Measurements from ENCODE around the gene FGFBP3.
"Not testable (repeated sequence)": the region's sequence is repeated elsewhere in the genome, so short reads cannot be mapped to it uniquely, and the experiment has no call there.

FGFBP3 gene

DNA sequence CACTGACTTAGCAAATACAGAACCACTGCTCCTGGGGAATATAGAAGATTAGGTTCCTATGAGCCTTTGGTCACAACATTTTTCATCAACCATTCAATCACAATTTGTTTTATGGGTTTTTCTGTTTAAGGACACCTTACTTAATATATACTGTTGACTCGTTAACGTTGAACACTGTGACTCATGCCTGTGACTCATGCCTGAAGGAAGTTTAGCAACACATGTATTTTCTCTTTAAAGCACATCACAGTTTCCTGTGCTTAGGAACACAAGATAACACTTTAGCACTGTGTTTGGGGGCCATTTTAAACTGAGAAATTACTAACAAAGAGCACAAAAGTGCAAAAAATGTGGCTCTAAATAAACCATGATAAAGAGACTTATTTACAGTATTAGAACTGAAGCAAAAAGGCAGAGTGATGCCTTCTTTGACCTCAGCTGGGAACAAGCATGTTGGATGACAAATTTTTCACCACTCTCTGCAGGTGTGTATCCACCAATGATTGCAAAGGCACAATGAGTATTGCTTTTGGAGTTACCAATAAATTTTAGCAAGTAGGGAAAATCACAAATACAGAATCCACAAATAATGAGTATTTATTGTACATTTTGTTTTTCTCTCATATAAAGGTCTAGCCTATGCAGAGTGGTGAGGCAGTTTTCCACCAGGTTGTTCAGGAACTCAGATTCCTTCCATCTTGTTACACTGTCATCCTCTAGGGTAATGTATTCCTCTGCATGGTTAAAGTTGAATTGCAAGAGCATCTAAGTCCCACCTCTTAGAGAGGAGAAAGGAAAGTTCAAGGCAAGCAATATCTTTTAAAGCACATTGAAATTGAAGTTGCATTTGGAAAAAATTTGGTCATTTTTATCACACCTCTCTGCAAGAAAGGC is 7.3 kb downstream of the FGFBP3 start:
- no peak for DNase-seq (ENCODE audit: low read depth)

DNA sequence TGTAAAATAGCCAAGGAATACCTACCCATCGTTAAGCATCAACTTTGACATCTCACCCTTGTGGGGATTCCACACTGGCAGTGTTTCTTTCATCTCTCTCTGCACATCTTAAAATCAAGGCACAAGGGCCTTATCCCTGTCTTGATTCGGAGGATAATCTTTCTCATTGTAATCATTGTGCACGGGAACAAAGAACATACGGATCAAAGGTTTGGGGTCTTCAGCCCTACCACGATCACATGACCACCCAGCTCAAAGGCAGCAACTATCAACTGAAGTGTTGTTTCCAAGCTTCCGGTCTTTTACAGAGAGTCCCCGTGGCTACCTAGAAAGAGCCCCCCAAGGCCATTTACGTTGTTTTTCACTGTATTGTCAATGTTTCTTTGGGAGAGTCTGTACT is 11.9 kb downstream of the FGFBP3 start:
- DNase-seq (ENCODE audit: low read depth), result no peak

DNA sequence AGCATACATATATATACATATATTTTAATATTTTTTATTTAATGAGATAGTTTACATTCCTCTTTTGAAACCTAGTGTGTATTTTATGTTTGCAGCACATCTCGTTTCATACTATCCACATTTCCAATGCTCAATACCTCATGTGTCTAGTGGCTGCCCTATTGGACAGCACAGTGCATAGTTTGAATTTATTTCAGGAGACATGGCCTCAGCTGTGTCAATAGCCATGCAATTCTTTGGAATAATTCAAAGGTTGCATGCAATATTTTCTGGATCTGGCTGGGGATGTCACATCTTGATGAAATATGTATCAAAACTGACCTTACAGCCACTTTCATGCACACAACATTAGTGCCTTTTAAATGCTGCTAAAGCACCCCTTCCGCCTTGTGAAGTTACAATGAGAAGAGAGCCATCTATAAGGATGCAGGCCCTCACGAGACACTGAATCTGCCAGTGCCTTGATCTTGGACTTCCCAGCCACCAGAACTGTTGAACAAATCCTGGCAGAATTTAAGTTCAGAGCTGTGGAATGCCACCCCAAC is 13.0 kb downstream of the FGFBP3 start:
- no peak for DNase-seq (ENCODE audit: low read depth)

DNA sequence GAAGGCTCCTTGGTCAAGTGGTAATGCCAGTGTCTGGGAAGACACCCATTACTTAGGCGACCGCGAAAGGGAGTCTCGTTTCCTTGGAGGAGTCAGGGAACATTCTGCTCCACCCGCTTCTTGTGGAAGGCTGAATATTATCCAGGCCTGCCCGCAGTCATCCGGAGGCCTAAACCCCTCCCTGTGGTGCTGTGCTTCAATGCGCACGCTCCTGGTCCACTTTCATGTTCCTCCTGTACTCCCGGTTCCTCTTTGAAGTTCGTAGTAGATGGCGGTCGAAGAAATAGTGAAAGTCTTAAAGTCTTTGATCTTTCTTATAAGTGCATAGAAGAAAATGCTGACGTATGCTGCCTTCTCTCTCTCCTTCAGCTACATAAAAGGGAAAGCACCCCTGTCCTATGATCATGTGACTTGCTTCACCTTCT is 15.0 kb downstream of the FGFBP3 start:
- DNase-seq (ENCODE audit: low read depth), result not testable (repeated sequence)

DNA sequence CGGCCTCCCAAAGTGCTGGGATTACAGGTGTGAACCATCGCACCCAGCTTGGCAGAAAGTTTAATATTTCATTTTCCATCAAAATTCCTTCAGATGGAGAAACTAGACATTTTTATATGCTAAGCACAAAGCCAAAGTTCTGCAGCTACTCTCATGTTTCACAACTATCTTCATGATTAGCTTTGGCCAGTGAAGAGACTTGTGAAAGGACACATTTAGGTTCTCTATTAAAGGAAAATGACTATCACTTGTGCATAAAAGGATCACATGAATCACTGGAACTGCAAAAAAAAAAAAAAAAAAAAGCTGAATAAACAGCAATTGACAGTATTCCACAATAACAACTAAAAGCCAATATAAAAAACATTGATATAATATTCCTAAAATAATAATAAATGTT is 16.2 kb downstream of the FGFBP3 start:
- DNase-seq (ENCODE audit: low read depth), result no peak

DNA sequence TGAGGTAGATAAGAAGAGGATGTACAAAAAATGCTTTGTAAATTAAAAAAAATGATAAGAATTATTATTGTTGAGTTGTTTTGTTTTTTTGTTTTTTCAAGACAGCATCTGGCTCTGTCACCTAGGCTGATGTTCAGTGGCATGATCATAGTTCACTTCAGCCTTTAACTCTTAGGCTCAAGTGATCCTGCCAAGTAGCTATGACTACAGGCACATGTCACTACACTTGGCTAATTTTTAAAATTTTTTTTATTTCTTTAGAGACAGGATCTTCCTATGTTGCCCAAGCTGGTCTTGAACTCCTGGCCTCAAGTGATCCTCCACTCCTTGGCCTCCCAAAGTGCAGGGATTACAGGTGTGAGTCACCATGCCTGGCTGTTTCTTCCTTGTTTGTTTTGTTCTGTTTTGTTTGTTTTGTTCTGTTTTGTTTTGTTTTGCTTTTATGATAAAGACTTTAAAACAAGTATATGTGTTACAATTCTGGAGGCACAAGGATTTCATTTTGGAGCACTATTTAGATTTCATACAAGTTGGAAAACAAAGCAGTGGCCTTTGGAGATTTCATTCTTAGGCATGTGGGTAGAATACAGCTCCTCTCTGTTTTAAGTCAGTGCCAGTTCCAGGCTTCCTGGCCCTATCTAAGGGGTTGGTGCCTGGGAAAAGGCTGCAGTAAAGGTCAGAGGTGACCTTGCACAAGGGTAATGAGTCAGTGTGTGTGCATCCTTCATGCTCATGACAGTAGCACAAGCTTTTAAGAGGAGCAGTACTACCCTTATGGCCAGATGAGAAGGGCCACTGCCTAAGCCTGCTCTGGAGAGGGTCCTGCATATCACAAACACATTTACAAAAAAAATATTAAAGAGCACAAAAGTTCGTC is 17.9 kb downstream of the FGFBP3 start:
- no peak for DNase-seq (ENCODE audit: low read depth)

DNA sequence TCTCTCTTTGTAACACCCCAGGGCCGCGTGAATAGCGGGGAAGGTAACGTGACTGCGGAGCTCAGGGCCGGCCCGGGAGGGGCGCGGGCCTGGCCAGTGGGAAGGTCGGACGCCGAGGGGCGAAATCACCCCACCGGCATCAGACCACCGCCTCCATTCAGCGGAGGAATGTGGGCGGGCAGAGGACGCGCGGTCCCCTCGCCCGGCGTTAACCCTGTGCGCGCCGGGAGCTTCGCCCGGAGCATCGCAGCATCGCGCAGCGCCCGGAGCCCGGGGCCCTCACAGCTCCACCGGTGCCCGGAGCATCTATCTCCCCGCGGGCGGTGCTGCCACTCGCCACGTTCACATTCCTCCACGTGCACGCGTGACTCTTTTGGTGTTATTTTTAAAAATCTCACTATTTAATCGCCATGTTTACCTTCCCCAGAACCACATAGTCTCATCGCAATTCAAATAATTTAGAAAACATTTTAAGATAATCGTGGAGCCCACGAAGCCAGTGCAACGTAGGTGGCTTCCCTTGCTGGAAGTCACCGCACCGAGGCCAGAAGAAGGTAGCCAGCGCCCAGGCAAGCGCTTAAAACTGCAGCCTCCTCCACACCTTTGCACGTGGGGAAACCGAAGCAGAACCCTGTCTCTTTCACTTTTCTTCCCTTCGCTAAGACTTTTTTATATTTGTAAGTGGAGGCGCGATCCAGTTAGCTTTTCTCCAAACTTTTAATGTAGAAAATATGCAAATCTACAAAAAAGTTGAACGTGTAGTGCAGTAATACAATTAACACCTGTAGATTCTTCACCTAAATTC is 21.8 kb downstream of the FGFBP3 start:
- DNase-seq (ENCODE audit: low read depth), result no peak

DNA sequence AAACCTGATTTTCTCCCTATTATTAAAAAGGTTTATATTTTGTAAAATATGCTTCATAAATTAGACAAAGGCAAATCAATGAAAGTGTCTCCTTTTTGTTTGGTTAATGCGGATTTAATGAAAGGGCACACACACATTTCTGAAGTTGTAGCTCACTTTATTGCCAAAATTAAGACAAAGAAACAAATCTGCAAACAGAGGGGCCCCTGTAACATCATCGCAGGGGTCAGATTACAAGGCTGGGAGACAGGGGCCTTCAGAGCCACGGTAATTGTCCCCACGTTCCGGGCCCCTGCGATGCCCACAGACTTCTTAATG is 22.4 kb downstream of the FGFBP3 start:
- no peak for DNase-seq (ENCODE audit: low read depth)

DNA sequence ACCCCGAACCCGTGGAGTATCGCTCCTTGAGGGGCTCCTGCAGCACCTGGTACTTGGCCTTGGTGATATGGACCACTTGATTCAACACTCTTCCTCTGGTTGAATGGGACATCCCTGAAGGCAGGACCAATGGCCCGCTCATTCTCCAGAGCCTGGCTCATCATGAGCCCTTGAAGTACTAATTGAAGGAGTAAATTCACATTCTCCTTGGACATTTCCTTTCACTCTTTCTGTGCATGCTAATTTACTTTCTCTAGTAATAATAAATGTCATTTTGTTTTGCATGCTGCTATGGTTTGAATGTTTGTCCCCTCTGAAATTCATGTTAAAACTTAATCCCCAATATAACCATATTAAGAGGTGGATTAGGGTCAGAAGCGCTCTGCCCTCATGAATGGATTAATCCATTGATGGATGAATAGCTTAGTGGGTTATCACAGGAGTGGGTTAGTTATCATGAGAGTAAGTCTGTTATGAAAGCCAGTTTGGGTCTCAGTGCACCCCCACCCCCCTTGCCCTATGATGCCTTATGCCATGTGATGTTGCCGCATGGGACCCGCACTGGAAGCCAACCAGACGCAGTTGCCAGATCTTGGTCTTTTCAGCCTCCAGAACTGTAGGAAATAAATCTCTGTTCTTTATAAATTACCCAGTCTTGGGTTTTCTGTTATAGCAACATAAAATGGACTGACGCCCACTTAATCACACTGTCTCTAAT is 23.8 kb downstream of the FGFBP3 start:
- no peak for DNase-seq (ENCODE audit: low read depth)

DNA sequence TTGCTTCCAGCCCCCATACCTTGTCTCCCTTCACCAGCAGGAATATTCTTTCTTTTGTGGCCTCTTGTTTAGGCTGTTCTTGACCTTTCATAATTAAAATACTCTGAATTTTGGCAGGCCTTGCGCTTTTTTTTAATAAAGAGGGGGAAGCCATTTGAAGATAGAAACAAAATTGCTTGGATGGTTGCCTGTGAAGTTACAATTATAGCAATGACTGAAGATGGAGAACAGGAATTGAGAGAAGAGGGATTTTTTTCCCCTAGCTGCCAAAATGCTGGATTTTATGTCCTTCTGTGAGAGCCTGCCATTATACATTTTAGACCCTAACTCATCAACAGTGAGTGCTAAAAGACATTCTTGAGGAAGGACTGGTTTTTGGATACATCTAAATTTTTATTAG is 24.8 kb downstream of the FGFBP3 start:
- DNase-seq (ENCODE audit: low read depth), result no peak

DNA sequence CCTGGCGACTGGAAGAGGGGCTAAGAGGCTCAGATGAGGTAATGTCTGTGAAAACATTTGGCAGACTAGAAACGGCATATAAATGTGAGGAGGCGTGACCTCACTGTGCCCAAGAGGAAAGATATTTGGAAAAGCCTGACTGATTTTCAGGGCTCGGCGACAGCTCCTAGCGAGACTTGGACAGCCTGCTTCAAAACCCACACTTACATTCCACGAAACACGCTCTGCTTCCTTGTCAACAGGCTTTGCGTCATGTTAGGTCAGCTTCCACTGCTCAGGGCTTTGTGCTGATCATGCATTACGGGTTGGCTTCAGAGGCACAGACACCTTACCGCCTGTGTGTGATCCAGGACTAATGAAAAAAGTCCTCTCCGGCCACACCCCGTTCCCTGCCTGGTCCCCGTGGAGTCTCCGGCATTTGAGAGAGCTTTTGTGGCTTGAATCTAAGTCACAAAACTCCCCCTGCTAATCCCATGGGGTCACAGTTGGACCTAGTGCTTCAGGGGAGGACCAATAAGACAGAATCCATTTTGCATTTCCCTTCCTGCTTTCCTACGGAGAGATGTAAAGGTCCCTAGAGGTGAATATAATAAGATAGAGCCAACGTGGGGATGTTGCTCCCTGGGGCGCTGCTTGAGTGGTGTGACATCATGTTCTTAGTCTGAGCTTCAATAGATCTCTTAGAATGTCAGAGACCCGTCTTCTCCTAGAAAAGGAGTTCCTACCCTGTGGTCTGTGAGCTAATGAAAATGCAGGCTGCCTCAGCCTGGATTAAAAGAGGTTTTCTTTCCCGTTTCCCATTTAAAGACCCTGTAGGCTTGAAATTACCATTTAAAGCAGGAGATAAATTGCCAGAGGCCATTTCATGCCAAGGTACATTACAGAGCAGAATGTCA is 25.5 kb downstream of the FGFBP3 start:
- DNase-seq (ENCODE audit: low read depth), result no peak

DNA sequence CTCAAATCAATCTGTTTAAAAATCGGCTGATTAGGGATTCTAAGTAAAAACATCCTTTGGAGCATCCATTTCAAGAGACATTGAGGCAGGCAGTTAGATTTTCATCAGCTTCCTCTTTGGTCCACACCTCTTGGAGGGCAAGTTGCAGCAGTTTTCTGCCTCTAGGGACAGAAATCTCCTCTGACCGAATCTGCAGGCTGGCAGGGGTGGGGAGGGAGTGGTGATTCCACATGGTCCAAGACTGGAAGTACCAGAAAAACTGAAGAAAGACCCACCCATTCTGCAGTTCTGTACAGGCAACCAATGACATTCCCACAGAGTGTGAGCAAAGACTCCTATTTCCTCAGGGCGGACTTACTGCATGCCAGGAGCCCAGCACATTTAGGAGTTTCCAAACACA is 29.0 kb downstream of the FGFBP3 start:
- DNase-seq (ENCODE audit: low read depth), result no peak

DNA sequence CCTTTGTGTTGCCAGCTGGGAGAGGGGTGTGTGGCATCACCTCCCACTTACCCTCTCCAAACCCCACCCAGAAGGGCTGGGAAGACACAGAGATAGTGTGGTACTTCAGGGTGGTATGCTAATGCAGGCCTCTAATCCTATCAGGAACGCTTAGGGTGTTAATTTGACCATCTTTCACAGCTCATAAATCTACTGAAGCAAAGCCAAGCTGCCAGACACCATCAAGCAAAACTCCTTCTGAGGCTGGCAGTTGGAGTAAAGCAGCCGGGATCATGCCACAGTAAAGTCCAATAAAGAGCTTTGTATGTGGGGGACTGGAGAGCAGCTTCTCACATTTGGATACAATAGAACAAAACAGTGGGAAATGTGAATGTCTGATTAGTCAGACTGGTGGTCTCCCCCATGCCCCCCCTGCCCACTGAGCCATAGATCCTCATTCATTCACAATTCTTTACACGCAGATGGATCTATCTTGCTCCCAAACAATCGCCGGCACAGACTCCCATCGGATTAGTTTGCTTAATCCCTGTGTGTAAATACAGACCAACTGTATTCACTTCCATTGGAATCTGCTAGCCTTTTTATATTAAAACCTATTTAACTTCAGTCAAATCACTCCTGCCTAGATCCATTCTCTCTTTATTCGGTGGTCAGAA is 29.6 kb downstream of the FGFBP3 start:
- DNase-seq (ENCODE audit: low read depth), result no peak

DNA sequence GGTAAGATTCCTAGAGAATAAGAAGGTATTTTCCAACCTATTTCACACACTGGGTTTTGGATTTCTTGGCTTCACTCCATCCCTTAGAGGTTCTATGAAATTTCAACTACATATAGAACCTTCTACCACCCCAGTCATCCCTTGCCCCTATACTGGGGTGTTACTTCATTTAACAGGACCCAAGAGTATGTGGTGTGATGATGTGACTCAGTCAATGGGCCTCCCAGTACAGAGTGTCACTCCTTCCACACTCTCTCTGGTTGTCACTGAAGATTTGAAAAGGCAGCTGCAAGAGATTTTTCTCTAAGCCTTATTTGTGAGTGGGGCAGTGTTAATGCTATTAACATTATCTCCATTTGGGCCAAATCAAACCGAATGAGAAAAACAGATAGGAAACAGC is 33.5 kb downstream of the FGFBP3 start:
- DNase-seq (ENCODE audit: low read depth), result no peak

DNA sequence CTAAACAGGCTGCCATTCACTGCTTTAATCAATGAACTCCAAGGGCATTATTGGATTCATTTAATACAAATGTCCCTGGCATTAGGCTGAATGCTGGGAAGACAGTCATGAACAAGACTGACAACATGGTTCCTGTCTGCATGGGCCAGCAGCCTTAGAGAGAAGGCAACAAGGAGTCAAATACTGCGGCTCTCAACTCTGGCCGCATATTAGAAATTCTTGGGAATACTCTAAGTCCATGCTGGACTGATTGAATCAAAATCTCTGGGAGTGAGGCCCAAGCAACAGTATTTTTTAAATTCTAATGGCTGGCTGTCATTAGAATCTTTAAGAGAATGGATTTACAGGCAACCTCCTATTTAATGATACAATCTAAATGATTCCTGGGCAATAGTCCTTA is 34.1 kb downstream of the FGFBP3 start:
- DNase-seq (ENCODE audit: low read depth), result no peak

DNA sequence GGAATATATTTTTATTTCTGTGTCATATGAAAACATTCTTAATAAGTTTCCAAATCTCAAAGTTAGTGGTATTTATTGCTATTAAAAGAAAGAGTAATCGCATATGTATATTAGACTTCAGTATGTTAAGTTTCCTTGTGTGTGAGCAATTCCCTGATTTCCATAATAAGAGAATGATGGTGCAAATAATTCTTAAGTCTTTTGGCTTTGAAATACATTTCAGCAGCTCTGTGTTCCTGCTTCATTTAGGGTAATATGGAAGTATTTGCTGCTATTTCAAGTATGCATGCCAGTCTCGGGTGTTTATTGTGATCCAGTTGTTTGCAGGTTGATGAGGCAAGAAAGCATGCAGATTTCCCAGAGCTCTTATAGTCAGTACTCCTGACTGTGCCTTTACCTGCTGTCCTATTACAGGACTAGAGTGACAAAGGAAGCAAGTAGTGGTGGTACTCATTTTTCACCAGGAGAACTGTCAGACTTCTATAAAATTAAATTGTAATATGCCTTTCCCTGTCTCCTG is 43.7 kb downstream of the FGFBP3 start:
- DNase-seq (ENCODE audit: low read depth), result no peak

DNA sequence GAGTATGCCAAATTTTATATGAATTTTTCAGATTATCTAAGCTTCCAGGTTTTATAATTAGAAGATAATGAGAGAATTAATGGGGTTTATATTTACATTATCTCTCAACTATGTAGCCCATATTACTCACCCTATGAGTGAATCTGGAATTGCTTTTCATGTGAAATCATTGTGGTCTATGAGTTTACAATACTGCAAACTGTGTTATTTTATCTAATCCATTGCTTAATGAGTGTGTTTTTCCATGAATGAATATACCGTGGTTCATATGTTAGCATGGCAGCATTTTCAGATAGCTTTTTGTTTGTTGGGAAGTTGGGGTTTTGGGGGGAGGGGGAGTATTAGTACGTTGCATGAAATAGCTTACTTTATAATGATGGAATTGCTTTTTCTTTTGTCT is 44.5 kb downstream of the FGFBP3 start:
- DNase-seq (ENCODE audit: low read depth), result no peak

DNA sequence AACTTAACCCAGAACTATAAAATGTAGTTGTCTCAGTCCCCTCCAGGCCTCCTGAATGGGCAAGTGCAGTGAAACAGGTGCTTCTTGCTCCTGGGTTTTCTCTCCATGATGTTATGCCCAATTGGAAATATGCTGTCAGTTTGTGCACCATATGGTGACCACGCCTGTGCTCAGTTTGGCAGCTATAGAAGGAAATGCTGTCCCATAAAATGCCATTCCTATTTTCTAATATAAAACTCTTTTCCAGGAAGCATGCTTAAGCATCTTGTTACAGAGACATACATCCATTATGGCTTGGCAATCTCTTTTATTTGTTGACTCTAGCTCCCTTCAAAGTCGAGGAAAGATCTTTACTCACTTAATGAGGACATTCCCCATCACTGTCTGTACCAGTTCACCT is 45.2 kb downstream of the FGFBP3 start:
- DNase-seq (ENCODE audit: low read depth), result no peak

DNA sequence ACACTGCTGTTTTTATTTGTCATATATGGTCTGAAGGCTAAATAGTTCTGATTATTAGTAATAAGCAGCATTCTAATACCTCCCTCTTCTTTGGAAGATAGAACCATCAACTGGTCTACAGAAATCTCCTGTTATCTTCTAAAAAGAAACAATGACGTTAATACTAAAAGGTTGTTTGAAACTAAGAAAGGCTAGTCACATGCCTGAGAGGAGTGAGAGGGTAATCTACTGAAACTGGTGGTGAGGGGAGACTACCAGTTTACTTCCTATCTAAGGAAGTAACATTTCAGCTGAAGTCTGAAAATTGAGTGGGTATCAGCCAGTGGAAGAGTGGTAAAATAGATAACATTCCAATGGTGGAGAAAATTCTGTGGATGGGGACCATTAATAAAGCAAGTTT is 48.4 kb downstream of the FGFBP3 start:
- DNase-seq (ENCODE audit: low read depth), result no peak

DNA sequence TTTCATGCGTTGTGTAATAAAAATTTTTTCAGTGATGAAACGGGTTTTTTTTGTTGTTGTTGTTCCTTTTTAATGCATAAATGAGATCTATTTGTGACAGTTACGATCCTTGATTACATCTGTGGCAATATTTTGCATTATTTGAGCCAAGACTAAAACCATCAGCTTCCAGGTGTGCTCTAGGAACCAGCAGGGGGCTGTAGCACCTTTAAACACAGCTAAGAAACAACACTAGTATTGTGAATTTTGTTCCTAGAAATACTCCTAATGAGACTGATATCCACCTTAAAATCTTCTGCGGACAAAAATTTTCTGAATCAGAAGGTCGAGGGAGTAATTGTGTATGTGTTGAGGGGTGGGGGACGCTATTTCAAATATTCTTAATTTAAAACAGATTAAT is 52.6 kb downstream of the FGFBP3 start:
- no peak for DNase-seq (ENCODE audit: low read depth)
